ENCODE results near the gene HMGB1. TPM values are rescaled to one million over a fixed set of nuclear protein-coding genes. Genes with fewer than 3 reads are reported as not detected.

HMGB1 gene
- total and polyA plus RNA-seq, 2 of the 4 experiments (the other 2 are of a cell fraction) = 185 to 276 TPM

- POLR2A ChIA-PET (ENCODE audit: unreplicated experiment) = interaction anchor here (0.5 kb wide), 1 partner anchor 649 kb away, joined by 3 read pairs; no protein-coding TSS in a partner anchor
- WGBS, 2 experiments (ENCODE audit: extremely low coverage in 2 of 2, insufficient read length in 1 of 2) = no CpG with 5 or more reads among the region's 1 CpG
- ATAC-seq (ENCODE audit: low read depth) = no peak
Observed at GRCh38 chr13:30416471-30416870, 49.3 kb downstream of the HMGB1 start.

More at GRCh38 chr13:30416471-30416870, 49.3 kb downstream of the HMGB1 start:
- no peaks in the 10 kb centered on the region for H3K27me3 ChIP-seq (ENCODE audit: control insufficient read depth, insufficient read depth, low read length)
- DNase-seq = no peak
- H3K18ac ChIP-seq (ENCODE audit: low read depth, low read length) = no peak overlapping the region
- H2AK5ac ChIP-seq (ENCODE audit: low read depth, low read length) = no peak overlapping the region
- no TSS peak for BruUV-seq (replicated peaks)
- no peak overlapping the region for H3K4me3 ChIP-seq (ENCODE audit: insufficient read depth, low read depth, low read length)
- H3K4ac ChIP-seq (ENCODE audit: low read depth, low read length) = no peak overlapping the region
- no peak overlapping the region for H2BK15ac ChIP-seq (ENCODE audit: low read depth, low read length)
- dilution Hi-C loops (cut with HindIII; ENCODE audit: low sequenced_read_pairs, unreplicated experiment) (no loop called here), in situ Hi-C loops (cut with MboI; ENCODE audit: low sequenced_read_pairs) (no loop called here), intact Hi-C loops (cut with micrococcal nuclease) (no loop called here)
- no peaks in the 10 kb centered on the region for H3K9me3 ChIP-seq (ENCODE audit: control insufficient read depth, insufficient read depth, low read length)
- H3K36me3 ChIP-seq (ENCODE audit: control insufficient read depth, insufficient read depth, low read length) = no peaks in the 10 kb centered on the region
- H3K23ac ChIP-seq (ENCODE audit: low read depth, low read length) = no peak overlapping the region
- no peak overlapping the region for H3K56ac ChIP-seq (ENCODE audit: extremely low read depth, insufficient read depth, low read length)
- no peaks in the 10 kb centered on the region for H4K20me1 ChIP-seq (ENCODE audit: insufficient read depth, low read length)
- no peak overlapping the region for H4K8ac ChIP-seq (ENCODE audit: low read depth in 2 of 2, low read length in 2 of 2)
- CTCF ChIA-PET = interaction anchor here (0.6 kb wide), 1 partner anchor 34 kb away, joined by 4 read pairs; no protein-coding TSS in a partner anchor
- no peak overlapping the region for H3K14ac ChIP-seq (replicated peaks; ENCODE audit: low read depth, low read length)
- no peak overlapping the region for H3K4me2 ChIP-seq (ENCODE audit: low read depth, low read length)
- H2BK120ac ChIP-seq (ENCODE audit: low read depth, low read length) = no peak overlapping the region
- no peak overlapping the region for H4K5ac ChIP-seq (ENCODE audit: low read depth, low read length)
- no peak overlapping the region for H2AFZ ChIP-seq (replicated peaks; ENCODE audit: low read length, poor library complexity)
- no peak overlapping the region for H3K27ac ChIP-seq (ENCODE audit: insufficient read depth, low read length)
- no peak for TF ChIP-seq SMC3 (IDR thresholded peaks at IDR 0.05; ENCODE audit: low read depth, low read length)
- no peak for TF ChIP-seq RFX5 (IDR thresholded peaks at IDR 0.05; ENCODE audit: low read depth, low read length)
- TF ChIP-seq MAZ (IDR thresholded peaks at IDR 0.05; ENCODE audit: borderline replicate concordance, low read depth, low read length) = no peak
- TF ChIP-seq, protein P1, sequence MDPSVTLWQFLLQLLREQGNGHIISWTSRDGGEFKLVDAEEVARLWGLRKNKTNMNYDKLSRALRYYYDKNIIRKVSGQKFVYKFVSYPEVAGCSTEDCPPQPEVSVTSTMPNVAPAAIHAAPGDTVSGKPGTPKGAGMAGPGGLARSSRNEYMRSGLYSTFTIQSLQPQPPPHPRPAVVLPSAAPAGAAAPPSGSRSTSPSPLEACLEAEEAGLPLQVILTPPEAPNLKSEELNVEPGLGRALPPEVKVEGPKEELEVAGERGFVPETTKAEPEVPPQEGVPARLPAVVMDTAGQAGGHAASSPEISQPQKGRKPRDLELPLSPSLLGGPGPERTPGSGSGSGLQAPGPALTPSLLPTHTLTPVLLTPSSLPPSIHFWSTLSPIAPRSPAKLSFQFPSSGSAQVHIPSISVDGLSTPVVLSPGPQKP (IDR thresholded peaks at IDR 0.05; ENCODE audit: borderline replicate concordance, low read depth, low read length) = no peak
- TF ChIP-seq MAFK (IDR thresholded peaks at IDR 0.05; ENCODE audit: low read depth, low read length) = no peak
- no peak for TF ChIP-seq FOS (IDR thresholded peaks at IDR 0.05; ENCODE audit: low read depth, low read length)
- no peak for TF ChIP-seq RCOR1 (IDR thresholded peaks at IDR 0.05; ENCODE audit: insufficient replicate concordance, low read length)
- no peak for TF ChIP-seq CTCF (conservative IDR thresholded peaks at IDR 0.05; ENCODE audit: low read depth, low read length)
- TF ChIP-seq USF2 (IDR thresholded peaks at IDR 0.05; ENCODE audit: low read depth, low read length) = no peak
- TF ChIP-seq RAD21 (IDR thresholded peaks at IDR 0.05; ENCODE audit: low read length) = no peak
- no peak for TF ChIP-seq NFE2L2 (IDR thresholded peaks at IDR 0.05; ENCODE audit: low read depth, low read length)
- TF ChIP-seq POLR2A (IDR thresholded peaks at IDR 0.05; ENCODE audit: low read depth, low read length) = no peak
- TF ChIP-seq CHD1 (IDR thresholded peaks at IDR 0.05; ENCODE audit: low read depth, low read length) = no peak
- TF ChIP-seq BHLHE40 (IDR thresholded peaks at IDR 0.05; ENCODE audit: low read depth, low read length) = no peak
- TF ChIP-seq CEBPB (IDR thresholded peaks at IDR 0.05; ENCODE audit: low read depth, low read length) = no peak
- no peak for TF ChIP-seq MXI1 (IDR thresholded peaks at IDR 0.05; ENCODE audit: borderline replicate concordance, low read depth, low read length)
- no peak overlapping the region for H2BK20ac ChIP-seq (ENCODE audit: low read depth, low read length)
- peaks cover 6% of the 10 kb centered on the region for H3K9me1 ChIP-seq (ENCODE audit: insufficient read depth, low read length)
- H3K9ac ChIP-seq (ENCODE audit: low read depth, low read length) = no peak overlapping the region
- H2BK5ac ChIP-seq (ENCODE audit: low read depth, low read length, poor library complexity, severe bottlenecking) = no peak overlapping the region
- no peak overlapping the region for H2AK9ac ChIP-seq (replicated peaks; ENCODE audit: low read depth, low read length, poor library complexity)
- H4K91ac ChIP-seq (ENCODE audit: insufficient read depth, low read depth, low read length) = no peak overlapping the region
- H3K4me1 ChIP-seq (ENCODE audit: control insufficient read depth, insufficient read depth, low read length) = peaks cover 4% of the 10 kb centered on the region; the same call in 1 of the 2 replicates
- H3K79me1 ChIP-seq (ENCODE audit: low read depth in 1 of 2, low read length in 2 of 2) = peaks cover 0 to 7% of the 10 kb centered on the region in 2 experiments; a peak in 1 of 4 replicates
